ENCODE results near the gene SDK1.

SDK1 gene

GRCh38 chr7:4174884-4175283, 873.8 kb downstream of the SDK1 start:
- DNase-seq, result no peak

DNA sequence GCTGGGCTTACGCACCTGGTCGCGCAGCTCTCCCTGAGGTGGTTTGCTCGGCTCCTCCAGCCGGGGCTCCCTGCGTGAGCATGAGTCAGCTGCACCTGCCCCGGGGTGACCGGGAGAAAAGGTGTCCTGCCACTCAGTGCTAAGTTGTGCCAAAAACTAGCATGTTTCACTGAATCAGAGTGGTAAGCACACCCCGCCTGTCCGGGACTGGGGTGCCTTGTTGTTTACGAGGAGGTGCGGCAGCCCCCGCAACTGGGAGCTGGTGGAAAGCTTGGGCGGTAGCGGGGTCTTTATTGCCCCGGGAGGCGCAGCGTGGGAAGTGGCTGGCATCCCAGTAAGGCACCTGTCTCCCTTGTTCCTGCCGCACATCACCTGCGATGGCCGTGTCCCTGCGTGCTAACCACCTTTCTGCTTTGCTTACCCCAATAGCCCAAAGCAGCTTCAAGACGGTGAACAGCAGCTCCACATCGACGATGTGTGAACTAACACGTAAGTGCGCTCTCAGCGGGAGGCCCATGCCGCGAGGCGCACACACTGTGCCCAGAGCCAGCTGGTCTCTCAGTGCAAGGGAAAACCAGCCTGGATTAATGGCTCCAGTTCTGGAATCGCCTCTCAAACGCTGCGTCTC, 874.4 kb downstream of the SDK1 start:
- no peak for DNase-seq

DNA sequence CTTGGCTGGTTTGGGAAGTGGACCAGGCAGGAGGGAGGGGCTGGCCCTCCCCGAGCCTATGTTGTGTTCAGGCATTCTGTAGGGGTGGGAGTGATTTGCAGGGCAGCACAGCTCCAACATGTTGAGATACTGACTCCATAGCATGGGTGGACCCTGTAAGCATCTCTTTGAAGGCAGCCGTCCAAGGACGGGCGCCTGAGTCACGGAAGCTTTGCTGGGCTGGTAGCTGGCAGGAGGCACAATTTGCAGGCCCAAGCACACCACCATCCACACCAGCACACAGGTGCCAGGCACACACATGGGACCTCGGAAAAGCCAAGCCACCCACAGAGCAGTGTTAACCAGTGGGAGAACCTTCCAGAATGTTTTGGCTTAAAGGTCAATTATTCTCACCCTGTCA, 875.9 kb downstream of the SDK1 start:
- no peak for DNase-seq

DNA sequence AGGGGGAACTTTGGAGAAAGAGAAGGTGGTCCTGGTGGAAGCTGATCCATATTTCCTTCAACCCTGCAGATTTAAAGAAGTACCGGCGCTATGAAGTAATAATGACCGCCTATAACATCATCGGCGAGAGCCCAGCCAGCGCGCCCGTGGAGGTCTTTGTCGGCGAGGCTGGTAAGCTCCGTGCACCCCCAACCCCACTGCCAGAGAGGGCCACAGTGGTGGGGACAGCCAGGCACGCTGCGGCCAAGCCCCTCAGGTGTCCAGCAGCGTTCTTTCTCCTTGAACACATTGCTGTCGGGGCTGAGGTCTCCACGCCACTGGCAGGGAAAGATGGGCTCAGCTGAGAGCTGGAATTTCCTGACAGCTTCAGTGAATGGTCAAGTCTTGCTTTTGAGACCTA, 877.4 kb downstream of the SDK1 start:
- DNase-seq, result no peak

DNA sequence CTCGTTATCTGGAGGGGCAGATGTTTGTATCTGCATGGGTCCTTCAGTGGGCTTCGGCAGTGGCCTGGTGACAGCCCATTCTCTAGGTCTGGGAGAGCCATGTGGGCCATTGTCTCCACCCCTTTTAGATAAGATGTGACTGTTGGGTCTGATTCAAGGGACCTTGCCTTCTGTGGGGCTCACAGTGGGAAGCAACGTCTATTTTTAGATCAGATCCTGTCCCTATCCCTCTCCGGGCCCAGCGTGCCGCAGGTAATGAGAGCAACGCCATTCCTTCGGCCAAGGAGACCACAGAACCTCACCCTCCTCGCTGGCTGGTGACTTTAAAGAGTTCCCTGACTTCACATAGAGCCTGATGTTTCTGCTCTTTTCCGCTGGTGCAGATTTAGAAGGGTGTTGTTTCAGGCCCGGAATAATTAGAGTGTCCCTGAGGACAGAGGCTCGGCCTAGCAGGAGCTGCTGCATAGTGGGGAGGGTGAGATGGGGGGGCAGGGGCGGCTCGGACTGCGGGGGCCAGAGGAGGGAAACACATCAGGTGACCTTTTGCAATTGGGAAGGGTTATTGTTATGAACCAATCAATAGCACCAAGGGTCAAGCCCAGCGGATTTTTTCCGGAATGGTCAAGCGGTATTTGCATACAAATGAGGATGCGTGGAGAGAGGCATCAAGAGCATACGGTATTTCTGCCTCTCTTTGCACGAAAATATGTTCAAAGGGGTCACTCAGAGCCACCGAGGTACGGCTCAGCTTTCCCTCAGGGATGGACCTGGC, 878.0 kb downstream of the SDK1 start:
- DNase-seq, result no peak

DNA sequence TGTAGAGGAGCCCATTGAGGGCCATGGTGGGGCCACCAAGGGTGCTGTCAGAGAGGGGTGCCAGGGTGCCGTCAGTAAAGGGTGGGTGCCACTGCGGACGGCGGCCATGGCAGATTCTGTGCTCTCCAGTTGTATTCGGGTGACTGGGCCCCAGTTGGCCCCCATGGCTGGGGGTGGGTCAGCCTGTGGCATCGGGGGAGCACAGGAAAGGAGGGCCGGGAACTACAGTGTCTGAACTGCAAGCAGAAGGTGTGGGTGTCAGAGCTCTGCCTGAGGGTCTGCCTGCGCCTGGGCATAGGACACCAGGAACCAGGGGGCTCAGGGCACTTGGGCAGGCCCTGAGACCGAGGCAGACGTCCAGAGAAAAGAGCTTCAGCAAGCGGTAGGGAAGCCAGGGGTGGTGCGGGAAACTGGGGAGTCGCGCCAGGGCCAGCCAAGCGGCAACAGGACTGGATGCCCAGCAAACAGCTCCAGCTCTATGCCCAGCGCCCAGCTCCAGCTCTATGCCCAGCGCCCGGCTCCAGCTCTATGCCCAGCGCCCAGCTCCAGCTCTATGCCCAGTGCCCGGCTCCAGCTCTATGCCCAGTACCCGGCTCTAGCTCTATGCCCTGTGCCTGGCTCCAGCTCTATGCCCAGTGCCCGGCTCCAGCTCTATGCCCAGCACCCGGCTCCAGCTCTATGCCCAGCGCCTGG, 878.8 kb downstream of the SDK1 start:
- DNase-seq, result no peak

GRCh38 chr7:4181446-4181845, 880.4 kb downstream of the SDK1 start:
- no peak for DNase-seq

DNA sequence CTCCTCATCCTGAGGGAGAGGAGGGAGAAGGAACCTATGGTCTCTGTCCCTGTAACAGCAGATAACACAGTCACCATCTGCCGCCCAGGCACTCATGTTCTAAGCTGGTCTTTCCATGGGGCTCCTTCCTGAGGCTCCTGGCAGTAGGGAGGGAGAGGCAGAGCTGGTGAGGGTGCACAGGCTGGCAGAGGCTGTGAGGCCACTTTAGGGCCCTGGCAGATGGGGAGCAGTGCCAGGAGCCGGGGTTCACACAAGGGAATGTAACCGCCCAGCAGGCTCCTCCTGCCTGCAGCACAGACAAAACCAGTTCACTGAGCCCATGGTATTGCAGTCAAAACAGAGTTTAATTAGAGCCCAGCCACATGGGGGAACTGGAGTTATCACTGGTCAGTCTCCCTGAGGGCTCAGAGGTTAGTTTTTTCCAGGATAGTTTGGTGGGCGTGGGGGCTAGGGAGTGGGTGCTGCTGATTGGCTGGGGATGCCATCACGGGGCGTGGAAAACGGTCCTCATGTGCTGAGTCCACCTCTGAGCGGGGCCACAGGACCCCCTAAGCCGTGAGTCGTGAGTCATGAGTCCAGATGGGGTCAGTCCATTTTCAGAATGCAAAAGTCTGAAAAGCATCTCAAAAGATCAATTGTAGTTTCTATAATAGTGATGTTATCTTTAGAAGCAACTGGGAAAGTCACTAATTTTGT, 881.7 kb downstream of the SDK1 start:
- DNase-seq, result no peak

DNA sequence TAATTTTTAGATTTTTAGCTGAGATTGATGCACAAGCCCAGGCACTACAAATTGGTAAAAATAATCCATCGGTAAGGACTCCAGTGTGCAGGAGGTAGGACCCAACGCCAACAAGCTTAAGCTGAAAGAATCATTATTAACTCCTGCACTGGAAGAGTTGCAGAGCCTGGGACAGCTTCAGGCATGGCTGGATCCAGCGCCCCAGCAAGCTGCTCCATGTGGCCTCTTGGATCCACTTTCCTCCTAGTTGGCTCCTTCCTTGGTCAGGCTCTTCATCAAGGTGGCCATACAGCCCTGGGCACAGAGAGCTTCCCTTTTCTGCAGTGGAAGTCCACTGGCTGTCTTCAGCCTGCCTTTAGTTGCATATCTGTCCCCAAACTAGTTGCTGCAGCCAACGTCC, 883.6 kb downstream of the SDK1 start:
- no peak for DNase-seq

GRCh38 chr7:4185136-4185535, 884.1 kb downstream of the SDK1 start:
- DNase-seq, result no peak

- DNase-seq, result no peak
These were observed 884.9 kb downstream of the SDK1 start for GRCh38 chr7:4185721-4186512.

DNA sequence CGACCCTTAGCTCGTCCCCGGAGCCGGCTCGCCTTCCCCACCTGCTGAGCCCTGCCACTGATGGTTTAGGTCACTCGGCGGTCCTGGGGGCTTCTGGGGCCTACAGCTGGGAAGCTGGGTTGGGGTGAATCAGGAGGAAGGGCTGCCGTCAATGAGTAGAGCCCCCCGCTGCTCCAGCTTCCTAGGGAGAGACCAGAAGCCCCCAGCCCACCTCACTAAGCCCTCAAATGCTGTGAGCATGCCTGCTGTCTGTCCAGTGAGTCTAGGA, 885.4 kb downstream of the SDK1 start:
- no peak for DNase-seq

GRCh38 chr7:4188651-4189050, 887.6 kb downstream of the SDK1 start:
- no peak for DNase-seq

- DNase-seq, result no peak
These were observed 888.1 kb downstream of the SDK1 start for GRCh38 chr7:4189131-4189570.

DNA sequence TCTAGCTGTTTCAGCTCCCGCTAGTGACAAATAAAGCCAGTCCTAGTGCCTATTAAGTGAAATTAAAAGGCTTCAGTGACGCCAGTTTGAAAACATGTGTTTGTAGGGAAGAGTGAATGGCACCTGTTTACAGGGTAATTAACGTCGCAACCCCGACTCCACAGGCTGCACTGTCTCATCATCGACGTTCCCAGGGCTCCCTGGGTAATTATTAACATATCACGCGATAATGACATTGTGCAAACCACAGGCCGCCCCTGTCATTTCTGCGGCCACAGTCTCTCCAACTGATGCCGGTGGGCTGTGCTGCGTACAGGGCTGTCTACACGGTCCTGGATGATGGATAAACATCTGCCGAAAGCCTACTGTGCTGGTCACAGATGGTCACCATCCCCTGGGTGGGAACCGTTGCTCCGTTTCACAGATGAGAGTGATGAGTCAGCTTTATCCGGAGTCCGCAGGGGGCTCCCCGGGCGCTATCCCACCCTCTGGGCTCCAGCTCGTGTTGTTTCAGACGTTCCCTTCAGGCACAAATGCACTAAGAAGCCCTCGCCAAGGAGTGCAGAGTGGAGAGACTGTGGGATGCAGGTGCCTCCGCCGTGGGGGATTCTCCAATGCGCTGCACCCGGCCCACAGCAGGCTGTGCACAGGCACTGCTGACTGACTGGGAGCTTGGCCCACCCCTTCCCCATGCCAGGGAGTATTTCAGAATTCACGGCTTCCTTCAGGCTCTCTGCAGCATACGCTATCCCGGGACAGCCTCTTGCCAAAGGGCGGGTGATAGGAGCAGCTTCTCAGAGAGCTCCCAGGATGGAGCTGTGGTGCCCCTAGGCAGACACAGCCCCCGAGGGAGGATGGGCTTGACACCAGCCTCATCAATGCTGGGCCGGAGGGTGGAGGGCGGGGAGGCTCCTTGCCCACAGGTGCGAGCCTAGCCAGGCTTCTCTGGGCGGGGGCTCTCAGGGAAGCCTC, 889.2 kb downstream of the SDK1 start:
- no peak for DNase-seq

GRCh38 chr7:4191046-4191445, 890.0 kb downstream of the SDK1 start:
- DNase-seq, result no peak

- DNase-seq, result no peak
These were observed 890.5 kb downstream of the SDK1 start for GRCh38 chr7:4191525-4191924.

DNA sequence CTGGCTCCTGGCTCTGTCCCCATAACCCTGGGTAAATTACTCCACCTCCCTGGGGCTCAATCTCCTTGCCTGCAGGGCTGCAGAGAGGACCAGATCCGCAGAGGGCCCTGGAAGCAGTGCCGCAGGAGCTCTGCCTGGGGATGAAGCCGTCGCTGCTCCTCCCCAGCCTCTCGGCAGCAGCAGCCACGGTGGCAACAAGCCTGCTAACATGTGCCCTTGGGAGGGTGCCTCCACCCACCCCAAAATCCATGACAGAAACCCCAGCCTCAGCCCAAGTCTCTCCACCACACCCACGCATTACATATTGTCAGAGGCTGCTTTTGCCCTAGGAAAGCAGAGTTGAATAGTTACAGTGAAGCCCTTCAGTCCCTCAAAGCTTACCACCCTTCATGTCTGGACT, 894.6 kb downstream of the SDK1 start:
- no peak for DNase-seq

DNA sequence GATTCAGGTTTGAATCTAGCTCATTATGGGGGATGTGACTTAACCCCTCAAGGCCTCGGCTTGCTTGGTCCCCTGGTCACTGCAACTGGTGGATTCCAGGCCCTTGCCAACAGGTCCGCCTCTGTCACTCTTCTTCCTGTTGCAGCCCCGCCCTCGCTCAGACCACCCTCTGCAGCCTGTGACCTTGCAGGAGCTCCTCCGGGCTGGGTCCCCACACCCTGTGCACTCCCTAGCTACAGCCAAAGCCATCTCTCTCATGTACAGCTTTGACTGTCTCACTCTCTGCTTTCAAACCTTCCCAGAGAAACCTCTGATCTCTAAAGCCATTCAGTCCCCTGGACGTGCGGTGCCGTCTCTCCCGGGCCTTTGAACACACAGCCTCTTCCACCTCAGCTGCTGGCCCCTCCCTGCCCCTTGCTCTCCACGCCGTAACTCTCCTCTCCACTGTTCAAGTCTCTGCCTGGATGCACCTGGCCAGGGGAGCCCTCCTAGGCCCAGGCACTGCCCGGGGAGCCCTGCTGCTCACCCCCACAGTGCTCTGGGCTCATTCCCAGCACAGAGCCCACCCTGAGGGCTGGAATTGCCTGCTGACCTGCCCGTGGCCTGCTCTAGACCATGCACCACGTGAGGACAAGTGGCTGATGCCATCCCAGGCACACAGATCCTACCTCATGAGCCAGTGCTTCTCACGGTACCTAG, 895.2 kb downstream of the SDK1 start:
- DNase-seq, result no peak

DNA sequence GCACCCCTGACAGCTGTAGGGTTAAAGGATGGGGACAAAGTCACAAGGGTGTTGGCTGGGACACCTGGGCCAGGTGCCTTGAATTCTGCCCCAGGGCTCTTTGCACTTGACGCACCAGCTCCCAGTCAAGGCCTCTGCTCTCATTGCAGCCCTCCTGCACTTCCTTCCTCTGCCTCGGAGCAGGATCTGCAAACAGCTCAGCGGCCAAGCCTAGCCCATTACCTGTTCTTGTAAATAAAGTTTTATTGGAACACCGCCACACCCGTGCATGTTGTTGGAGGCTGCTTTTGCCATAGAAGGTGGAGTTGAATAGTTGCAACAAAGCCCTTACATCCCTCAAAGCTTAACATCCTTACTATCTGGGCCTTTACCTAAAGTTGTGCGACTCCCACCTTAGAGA, 897.2 kb downstream of the SDK1 start:
- DNase-seq, result no peak

GRCh38 chr7:4200546-4201094, 899.6 kb downstream of the SDK1 start:
- DNase-seq, result no peak
